Activated naive CD4-positive, alpha-beta T cell treated with anti-CD3 and anti-CD28 coated beads for 36 hours (primary cell): ENCODE results near the gene BACE2. TPM values are rescaled to one million over a fixed set of nuclear protein-coding genes. Genes with fewer than 3 reads are reported as not detected.

Source experiments
- CTCF ChIA-PET: fragments of 350-600 bp; sonication (Branson Sonifier 250); formaldehyde crosslinking; loops from one replicate; lab custom pipeline; 2021; ENCODE audit warnings: antibody characterized with exemption; lab: Charles Lee
- DNase-seq: peaks from one replicate; pipeline ENCODE4 v3.0.0-alpha.2; 2020
- H3K27ac Mint-ChIP-seq: one replicate; pipeline ENCODE4 v1.8.0; 2021; ENCODE audit warnings: mild to moderate bottlenecking, mixed read lengths
- H3K27me3 Mint-ChIP-seq: one replicate; pipeline ENCODE4 v1.8.0; 2021; ENCODE audit warnings: low read depth, mixed read lengths
- H3K36me3 Mint-ChIP-seq: one replicate; pipeline ENCODE4 v1.8.0; 2021; ENCODE audit warnings: low read depth, mixed read lengths
- H3K4me1 Mint-ChIP-seq: one replicate; pipeline ENCODE4 v1.8.0; 2021; ENCODE audit warnings: low read depth, mixed read lengths
- H3K4me3 Mint-ChIP-seq: one replicate; pipeline ENCODE4 v1.8.0; 2021; ENCODE audit warnings: mild to moderate bottlenecking, moderate library complexity, mixed read lengths
- H3K9me3 Mint-ChIP-seq: one replicate; pipeline ENCODE4 v1.8.0; 2021; ENCODE audit warnings: mixed read lengths
- intact Hi-C: fragments of 100-400 bp; cut with micrococcal nuclease; formaldehyde crosslinking; loops from one replicate; pipeline ENCODE4 v1.15.1; 2023
- total RNA-seq, 2 experiments: library from RNA; stranded (reverse); gene quantifications; one replicate each; pipeline ENCODE4 v1.2.3, GENCODE V29; 2021

The BACE2 gene
- total RNA-seq, 2 experiments from 2014 or later, result 0.17 to 0.89 TPM

DNA sequence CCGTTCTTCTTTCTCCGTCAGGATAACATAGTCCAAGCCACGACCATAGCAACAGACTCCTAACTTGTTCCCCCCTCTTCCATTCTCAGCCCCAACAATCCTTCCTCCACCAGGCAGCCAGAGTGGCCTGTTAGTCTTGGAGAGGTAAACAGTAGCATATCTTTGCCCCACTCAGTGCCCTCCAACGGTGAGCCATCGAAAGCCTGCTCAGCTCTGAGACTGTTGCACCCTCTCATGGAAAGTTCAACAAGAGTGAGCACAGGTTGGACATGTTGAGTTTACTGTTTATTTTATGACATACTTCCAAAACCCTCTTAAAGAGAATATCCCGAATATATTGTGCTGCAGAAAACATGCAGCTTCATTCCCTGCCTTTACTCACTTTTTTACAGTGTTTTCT, 30.1 kb upstream of the BACE2 start:
- H3K4me3 Mint-ChIP-seq, result no peak overlapping the region
- peaks cover 3% of the 10 kb centered on the region for H3K27me3 Mint-ChIP-seq
- intact Hi-C loops, result no loop called here
- H3K4me1 Mint-ChIP-seq, result no peaks in the 10 kb centered on the region
- no peak for DNase-seq
- no peaks in the 10 kb centered on the region for H3K9me3 Mint-ChIP-seq
- CTCF ChIA-PET, result no interaction called here
- H3K27ac Mint-ChIP-seq, result no peak overlapping the region
- no peaks in the 10 kb centered on the region for H3K36me3 Mint-ChIP-seq

DNA sequence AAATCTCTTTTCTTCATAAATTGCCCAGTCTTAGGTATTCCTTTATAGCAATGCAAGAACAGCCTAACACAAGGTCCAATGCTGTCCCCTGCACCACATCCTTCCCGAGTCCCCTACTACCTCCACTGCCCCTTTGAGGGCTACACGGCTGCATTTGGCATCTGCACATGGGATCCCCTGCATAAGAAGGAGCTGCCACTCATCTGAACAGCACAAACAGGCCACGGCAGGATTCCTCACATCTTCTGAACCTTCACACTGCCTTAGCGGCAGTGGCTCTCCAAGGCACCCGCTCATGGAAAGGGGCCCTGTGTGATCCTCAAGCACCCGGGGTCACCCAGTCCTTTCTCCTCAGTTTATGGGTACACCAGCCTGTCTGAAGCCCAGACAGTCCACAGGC, 29.2 kb upstream of the BACE2 start:
- Mint-ChIP-seq H3K4me1 (no peaks in the 10 kb centered on the region), H3K9me3 (no peaks in the 10 kb centered on the region), H3K27me3 (peaks cover 5% of the 10 kb centered on the region), H3K27ac (no peak overlapping the region), H3K4me3 (no peak overlapping the region), H3K36me3 (no peaks in the 10 kb centered on the region)
- no peak for DNase-seq
- CTCF ChIA-PET, result interaction anchor here (1.0 kb wide), 1 partner anchor 632 kb away, joined by 4 read pairs; no protein-coding TSS in a partner anchor
- intact Hi-C loops, result no loop called here

DNA sequence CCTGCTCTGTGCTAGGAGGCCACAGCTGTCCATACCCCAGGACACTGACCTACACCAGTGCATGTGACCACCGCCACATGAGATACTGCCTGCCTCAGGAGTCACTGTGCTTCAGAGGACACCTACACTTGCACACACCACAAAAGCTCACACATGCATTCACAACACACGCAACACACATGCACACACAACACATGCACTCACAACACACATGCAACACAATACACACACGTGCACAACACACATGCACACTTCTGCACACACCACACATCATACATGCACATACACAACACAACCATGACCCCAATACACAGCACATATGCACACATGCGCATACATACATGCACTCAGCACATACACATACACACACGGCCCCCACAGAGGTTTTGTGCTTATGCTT, 28.7 kb upstream of the BACE2 start:
- Mint-ChIP-seq H3K9me3 (no peaks in the 10 kb centered on the region), H3K4me3 (no peak overlapping the region), H3K27ac (no peak overlapping the region), H3K4me1 (no peaks in the 10 kb centered on the region), H3K27me3 (peaks cover 5% of the 10 kb centered on the region), H3K36me3 (no peaks in the 10 kb centered on the region)
- CTCF ChIA-PET, result interaction anchor here (1.0 kb wide), 1 partner anchor 631 kb away, joined by 4 read pairs; no protein-coding TSS in a partner anchor
- intact Hi-C loops, result no loop called here
- DNase-seq, result no peak

DNA sequence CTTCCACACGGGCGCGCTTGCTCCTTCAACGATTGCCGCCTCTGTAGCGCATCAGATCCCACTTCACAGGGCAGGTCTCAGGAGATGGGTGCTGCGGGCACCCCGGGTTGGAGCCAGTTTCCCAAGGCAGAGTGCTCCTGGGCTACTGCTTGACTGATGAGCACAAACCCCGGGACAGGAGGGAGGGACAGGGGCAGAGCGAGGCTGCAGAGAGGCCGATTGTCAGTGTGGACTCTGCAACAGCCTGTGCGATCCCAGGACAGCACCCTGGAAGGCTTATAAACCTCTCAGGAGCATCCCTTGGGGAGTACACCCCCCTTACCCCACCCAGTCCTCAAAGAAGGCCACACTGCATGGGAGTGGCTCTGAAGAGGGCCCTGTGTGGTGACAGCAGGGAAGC, 28.0 kb upstream of the BACE2 start:
- Mint-ChIP-seq H3K36me3 (no peaks in the 10 kb centered on the region), H3K9me3 (no peaks in the 10 kb centered on the region), H3K27ac (no peak overlapping the region), H3K4me1 (no peaks in the 10 kb centered on the region), H3K4me3 (no peak overlapping the region), H3K27me3 (peaks cover 5% of the 10 kb centered on the region)
- DNase-seq, result no peak
- intact Hi-C loops, result no loop called here
- CTCF ChIA-PET, result no interaction called here

DNA sequence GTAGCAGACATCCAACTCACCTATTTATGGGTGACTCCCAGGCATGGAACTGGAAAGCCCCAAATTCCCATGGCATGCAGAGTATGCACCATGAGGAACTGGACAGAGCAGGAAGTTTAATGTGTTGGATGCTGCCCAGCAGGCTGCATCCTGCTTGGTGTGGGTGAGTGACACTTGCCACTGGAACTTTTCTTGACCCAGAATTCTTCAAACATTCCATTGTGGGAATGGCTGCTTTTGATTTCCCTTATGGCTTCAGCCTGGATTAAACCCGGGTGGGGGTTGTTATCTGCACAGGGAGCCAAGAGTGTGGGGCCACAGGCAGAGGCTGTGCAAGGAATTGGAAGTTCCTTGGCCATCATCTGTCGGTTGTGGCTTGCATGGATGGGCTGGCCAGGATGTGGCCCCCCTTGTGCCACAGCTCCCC, 26.9 kb upstream of the BACE2 start:
- CTCF ChIA-PET, result no interaction called here
- peaks cover 5% of the 10 kb centered on the region for H3K27me3 Mint-ChIP-seq
- no peak overlapping the region for H3K27ac Mint-ChIP-seq
- DNase-seq, result no peak
- H3K4me1 Mint-ChIP-seq, result no peaks in the 10 kb centered on the region
- no peaks in the 10 kb centered on the region for H3K9me3 Mint-ChIP-seq
- H3K36me3 Mint-ChIP-seq, result no peaks in the 10 kb centered on the region
- H3K4me3 Mint-ChIP-seq, result no peak overlapping the region
- intact Hi-C loops, result no loop called here

DNA sequence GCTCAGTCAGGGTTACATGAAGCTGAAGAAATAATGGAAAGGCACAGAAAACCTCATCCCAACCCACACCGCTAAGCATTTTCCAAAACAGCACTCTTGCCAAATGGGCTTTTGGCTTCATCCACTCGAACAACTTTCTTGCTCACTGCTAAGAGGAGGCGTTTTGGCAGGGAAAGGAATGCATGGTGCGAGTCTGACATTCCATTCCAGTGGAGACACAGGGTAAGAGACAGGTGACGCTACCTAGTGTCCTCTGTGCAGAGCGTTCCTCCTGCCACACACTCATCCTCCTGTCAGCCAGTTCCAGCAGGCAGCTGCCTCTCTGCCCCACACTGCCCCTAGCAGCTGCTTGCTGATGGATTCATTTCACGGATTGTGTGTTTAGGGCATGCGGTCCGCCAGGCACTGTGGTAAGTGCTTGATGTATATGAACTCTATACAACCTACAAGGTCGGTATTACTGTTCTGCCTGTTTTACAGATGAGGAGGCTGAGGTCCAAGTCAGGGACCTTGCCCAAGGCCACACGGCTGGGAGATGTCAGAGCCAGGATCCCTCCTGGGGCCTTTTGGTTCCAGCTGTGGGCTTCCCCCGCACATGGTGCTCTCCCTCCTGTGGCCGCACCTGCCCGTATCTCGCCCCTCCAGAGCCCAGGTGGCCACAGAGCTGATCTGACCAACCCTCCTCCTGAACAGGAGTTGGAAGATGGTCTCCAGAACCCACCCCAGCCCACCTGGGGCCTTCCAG, 25.7 kb upstream of the BACE2 start:
- no peak overlapping the region for H3K4me3 Mint-ChIP-seq
- intact Hi-C loops, result no loop called here

DNA sequence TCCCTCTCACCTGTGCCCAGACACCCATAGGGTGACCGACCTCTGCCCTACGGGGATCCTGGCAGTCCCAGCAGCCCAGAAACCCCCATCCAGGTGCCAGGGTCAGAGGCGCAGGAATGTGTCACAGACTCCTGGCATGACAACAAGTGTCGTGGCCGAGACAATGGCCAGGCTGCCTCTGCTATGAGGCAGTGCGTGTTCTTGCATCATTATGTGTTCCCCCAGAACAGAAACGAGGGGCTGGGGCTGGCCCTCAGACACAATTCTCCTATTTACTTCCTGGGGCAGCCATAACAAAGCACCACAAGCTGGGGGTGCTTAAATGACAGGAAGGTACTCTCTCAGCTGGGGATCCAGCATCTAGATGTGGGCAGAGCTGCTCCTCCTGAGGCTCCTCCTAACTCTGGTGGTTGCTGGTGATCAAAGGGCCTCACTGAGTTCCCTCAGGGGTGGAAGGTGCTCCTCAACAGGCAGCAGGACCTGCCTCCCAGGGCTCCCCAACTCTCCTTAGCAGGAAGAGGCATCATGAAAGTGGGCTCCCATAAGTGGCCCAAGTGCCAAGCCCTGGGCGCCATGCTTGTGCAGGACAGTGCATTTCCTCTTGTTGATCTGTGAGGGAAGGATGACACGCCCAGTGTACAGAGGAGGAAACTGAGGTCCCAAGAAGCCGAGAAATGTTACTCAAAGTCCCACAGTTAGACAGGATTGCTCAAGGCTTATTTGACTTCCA, 24.2 kb upstream of the BACE2 start:
- Mint-ChIP-seq H3K4me3 (no peak overlapping the region), H3K4me1 (no peaks in the 10 kb centered on the region), H3K9me3 (no peaks in the 10 kb centered on the region), H3K36me3 (no peaks in the 10 kb centered on the region), H3K27me3 (peaks cover 12% of the 10 kb centered on the region), H3K27ac (no peak overlapping the region)
- no peak for DNase-seq
- CTCF ChIA-PET, result no interaction called here
- intact Hi-C loops, result no loop called here

More for the DNA sequence above, 25.7 kb upstream of the BACE2 start:
- CTCF ChIA-PET, result no interaction called here
- Mint-ChIP-seq H3K27me3 (peaks cover 8% of the 10 kb centered on the region), H3K4me1 (no peaks in the 10 kb centered on the region), H3K36me3 (no peaks in the 10 kb centered on the region), H3K27ac (no peak overlapping the region), H3K9me3 (no peaks in the 10 kb centered on the region)
- no peak for DNase-seq

DNA sequence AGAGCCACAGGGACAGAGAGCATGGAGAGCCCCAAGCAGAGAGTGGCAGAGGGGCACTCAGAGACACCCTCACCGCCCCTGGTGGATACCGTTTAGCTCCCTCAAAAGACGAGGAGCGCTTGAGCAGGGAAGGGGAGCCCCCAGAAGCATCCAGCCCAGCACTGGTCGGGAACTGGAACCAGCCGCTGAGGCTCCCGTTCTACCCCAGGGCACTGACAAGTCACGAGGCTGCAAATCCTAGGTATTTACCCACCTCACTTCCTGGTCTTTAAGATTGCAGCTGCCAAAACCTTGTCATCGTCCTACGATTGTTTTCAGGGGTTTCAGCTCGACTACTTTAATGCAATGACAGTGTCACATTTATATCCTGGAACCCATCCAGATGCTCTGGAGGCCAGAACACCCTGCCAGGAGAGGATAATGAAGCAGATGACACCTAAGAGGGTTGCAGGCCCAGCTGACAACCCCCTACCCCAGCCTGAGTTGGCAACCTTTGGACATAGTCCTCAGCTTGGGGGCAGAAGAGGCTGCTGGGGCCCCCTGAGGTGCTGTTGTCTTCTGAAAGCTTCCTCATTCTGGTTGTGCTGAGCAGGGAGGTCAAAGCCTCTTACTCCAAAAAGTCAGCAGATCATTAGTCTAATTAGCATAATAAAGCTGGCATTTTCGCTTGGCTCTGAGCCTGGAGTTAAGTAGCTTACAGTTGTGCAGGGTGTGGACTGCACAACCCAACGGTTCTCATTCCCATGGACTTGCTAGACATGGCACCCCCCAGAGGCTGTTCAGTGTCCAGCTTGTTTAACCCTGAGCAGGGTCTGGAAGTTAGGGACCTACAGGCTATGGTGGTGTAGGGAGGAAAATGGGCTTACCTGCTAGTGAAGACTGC, 20.6 kb upstream of the BACE2 start:
- CTCF ChIA-PET, result no interaction called here
- no peaks in the 10 kb centered on the region for H3K36me3 Mint-ChIP-seq
- no peak overlapping the region for H3K4me3 Mint-ChIP-seq
- intact Hi-C loops, result no loop called here
- DNase-seq, result no peak
- no peak overlapping the region for H3K27ac Mint-ChIP-seq
- H3K9me3 Mint-ChIP-seq, result no peaks in the 10 kb centered on the region
- peaks cover 15% of the 10 kb centered on the region for H3K27me3 Mint-ChIP-seq
- H3K4me1 Mint-ChIP-seq, result no peaks in the 10 kb centered on the region

DNA sequence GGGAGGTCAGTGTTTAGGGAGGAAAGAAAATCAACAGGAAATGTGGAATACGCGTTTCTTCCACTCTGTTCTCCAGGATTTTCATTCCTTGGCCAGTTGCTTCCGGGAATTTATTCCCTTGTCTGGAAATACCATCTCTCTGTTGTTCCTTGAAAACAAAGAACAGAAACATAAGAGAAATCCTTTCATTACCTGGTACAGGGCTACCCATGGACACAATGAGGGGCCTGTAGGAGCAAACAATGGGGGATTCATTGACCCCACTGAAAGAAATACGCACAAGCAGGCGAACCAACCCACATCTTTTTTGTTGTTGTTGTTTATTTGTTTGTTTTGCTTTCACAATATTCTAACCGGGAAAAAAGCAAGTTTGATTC, 20.0 kb upstream of the BACE2 start:
- Mint-ChIP-seq H3K4me1 (no peaks in the 10 kb centered on the region), H3K4me3 (no peak overlapping the region), H3K9me3 (no peaks in the 10 kb centered on the region), H3K36me3 (peaks cover 3% of the 10 kb centered on the region), H3K27me3 (peaks cover 15% of the 10 kb centered on the region), H3K27ac (no peak overlapping the region)
- CTCF ChIA-PET, result no interaction called here
- DNase-seq, result no peak
- intact Hi-C loops, result no loop called here

DNA sequence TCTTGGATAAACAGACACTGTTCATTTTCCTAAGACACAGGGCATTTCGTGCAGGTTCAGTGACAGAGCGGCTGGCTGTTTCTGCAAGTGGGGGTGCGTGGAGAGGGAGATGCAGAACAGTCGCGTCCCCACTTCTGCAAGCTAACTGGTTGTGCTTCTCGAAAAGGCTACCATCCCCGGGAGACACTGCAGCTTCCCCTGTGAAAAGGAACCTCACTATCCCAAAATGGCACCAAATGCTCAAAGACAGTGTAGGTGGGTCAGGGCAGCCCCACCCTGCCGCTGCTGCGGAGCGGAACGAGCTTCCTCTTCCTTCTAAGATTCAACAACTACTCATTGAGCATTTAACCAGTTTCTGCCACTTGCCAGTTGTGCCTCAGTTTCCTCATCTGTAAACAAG, 19.2 kb upstream of the BACE2 start:
- Mint-ChIP-seq H3K4me3 (no peak overlapping the region), H3K4me1 (no peaks in the 10 kb centered on the region), H3K27me3 (peaks cover 15% of the 10 kb centered on the region), H3K27ac (no peak overlapping the region), H3K9me3 (no peaks in the 10 kb centered on the region), H3K36me3 (peaks cover 5% of the 10 kb centered on the region)
- no peak for DNase-seq
- CTCF ChIA-PET, result interaction anchor here (0.8 kb wide), 1 partner anchor 14 kb away, joined by 3 read pairs; no protein-coding TSS in a partner anchor
- intact Hi-C loops, result no loop called here

DNA sequence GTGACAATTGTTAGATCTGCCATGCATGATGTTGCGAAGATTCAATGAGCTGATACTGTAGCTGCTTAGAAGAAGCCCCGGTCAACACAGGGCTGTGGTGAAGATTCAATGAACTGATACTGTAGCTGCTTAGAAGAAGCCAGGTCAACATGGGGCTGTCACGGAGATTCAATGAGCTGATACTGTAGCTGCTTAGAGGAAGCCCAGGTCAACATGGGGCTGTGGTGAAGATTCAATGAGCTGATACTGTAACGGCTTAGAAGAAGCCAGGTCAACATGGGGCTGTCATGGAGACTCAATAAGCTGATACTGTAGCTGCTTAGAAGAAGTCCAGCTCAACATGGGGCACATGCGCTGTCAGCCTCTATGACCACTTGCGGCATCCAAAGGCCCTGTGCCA, 18.8 kb upstream of the BACE2 start:
- intact Hi-C loops, result no loop called here
- H3K9me3 Mint-ChIP-seq, result no peaks in the 10 kb centered on the region
- no peak overlapping the region for H3K4me3 Mint-ChIP-seq
- peaks cover 5% of the 10 kb centered on the region for H3K36me3 Mint-ChIP-seq
- CTCF ChIA-PET, result interaction anchor here (0.6 to 0.8 kb wide), 2 partner anchors 15 to 22 kb away, joined by 3 read pairs; no protein-coding TSS in a partner anchor
- no peaks in the 10 kb centered on the region for H3K4me1 Mint-ChIP-seq
- no peak overlapping the region for H3K27ac Mint-ChIP-seq
- DNase-seq, result no peak
- H3K27me3 Mint-ChIP-seq, result peaks cover 15% of the 10 kb centered on the region

DNA sequence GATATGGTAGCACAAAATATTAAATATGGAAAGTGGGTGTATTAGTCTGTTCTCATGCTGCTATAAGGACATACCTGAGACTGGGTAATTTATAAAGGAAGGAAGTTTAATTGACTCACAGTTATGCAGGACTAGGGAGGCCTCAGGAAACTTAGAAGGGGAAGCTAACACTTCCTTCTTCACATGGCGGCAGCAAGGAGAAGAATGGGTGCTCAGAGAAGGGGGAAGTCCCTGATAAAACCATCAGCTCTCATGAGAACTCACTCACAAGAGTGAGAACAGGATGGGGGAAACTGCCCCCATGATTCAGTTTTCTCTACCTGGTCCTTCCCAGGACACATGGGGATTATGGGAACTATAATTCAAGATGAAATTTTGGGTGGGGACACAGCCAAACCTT, 15.8 kb upstream of the BACE2 start:
- Mint-ChIP-seq H3K36me3 (peaks cover 5% of the 10 kb centered on the region), H3K4me3 (no peak overlapping the region), H3K9me3 (no peaks in the 10 kb centered on the region), H3K4me1 (no peaks in the 10 kb centered on the region), H3K27me3 (peaks cover 16% of the 10 kb centered on the region), H3K27ac (no peak overlapping the region)
- no peak for DNase-seq
- intact Hi-C loops, result no loop called here
- CTCF ChIA-PET, result no interaction called here
